Measurements from ENCODE around the gene CSDE1.
A peak's percentile ranks its signal among the peaks of the same experiment; 100 is the strongest.

CSDE1 gene

DNA sequence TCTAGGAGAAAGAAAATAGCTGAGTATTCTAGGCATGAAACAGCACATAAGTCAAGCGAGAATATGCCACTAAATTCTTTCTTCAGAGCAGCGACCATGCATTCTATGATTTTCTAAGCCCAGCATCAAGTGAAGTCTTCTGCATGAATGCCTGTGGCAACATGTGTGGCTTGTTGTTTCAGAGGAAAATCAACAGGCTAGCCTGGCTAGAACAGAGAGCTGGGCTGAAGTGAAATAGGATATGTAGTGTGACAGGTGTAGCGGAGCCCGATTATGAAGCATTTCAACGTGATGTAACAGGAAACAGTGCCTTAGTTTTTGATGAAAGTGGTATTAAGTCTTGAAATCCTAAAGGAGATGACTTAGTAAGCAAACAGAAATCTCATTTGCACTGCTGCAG, 7.0 kb downstream of the CSDE1 start:
- no peak for DNase-seq (ENCODE audit: extremely low read depth in 1 of 2, low read depth in 1 of 2)

GRCh38 chr1:114749835-114750234, 7.9 kb downstream of the CSDE1 start:
- no peak for DNase-seq (ENCODE audit: extremely low read depth in 1 of 2, low read depth in 1 of 2)

DNA sequence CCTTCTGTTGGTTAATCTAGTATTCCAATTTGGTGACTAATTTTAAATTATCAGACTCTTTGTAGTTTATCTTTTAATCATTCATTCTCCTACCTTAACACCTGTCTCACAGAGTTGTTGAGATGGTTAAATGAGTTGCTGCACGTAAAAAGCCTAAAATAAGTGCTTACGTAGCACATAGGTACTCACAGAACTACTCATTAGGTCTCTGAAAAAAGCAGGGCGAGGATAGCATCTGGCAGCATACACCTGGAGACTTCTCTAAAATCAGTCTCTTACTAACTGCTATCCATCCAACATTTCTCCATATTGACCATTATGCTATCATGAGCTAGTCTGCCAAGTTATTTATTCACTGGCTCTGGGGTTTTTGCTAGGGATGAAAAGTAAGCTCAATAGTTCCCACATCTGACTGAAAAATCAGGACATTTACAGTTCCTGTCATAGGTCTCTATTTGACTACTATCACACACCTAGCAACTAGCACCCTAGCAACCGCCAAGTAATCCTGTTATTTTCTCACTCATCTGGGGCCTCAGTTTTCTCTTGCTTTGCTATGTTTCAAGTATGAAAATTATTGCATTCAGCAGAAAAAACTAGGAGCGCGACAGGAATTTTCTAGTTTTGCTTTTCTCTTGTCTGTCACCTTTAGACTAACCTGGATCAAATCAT, 11.2 kb downstream of the CSDE1 start:
- no peak for DNase-seq (ENCODE audit: extremely low read depth in 1 of 2, low read depth in 1 of 2)

- DNase-seq (ENCODE audit: extremely low read depth in 1 of 2, low read depth in 1 of 2): no peak
Measured at GRCh38 chr1:114745291-114745690, 12.5 kb downstream of the CSDE1 start.

DNA sequence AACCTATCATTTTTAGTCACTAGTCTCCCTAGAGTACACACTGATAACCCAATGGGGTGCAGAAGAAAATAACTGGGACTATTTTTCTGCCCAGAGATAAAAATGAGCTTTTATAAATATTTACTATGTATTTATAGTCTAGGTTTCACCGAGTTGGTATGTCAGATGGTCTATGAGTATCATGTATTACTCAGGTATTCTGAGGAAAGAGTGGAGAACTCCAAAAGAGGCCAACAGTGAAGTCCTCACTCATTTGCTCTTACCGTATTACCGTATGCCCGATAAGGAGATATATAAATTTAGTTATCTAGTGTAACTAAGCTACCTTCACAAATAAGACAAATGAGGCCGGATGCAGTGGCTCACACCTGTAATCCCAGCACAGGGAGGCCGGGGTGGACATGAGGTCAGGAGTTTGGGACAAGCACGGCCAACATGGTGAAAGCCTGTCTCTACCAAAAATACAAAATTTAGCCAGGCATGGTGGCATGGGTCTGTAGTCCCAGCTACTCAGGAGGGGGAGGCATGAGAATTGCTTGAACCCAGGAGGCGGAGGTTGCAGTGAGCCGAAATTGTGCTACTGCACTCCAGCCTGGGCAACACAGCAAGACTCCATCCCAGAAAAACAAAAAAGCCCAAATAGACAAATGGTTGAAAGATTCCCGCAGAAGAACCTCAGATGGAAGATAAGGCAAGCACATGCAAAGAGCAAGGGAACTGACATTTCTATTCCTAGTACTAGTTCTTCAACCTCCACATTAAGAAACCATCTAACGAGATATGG, 15.6 kb downstream of the CSDE1 start:
- DNase-seq (ENCODE audit: extremely low read depth in 1 of 2, low read depth in 1 of 2): no peak

DNA sequence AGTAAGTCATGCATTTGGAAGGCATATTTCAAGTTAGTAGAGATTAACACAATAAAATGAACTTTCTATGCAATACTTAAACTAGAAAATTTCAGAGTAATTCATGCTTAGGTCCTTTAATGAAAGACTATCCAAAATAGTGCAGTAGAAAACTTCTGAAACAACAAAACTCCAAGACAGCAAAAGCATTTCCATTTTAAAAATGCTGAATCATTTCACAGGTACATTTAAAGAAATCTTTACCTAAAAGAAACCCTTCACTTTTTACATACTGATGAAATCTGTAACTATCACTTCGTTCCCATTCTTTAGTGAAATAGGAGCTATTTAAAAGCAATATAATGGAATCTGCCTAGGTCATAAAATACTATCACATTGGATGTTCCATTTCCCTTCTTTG, 17.5 kb downstream of the CSDE1 start:
- no peak for DNase-seq (ENCODE audit: extremely low read depth in 1 of 2, low read depth in 1 of 2)

DNA sequence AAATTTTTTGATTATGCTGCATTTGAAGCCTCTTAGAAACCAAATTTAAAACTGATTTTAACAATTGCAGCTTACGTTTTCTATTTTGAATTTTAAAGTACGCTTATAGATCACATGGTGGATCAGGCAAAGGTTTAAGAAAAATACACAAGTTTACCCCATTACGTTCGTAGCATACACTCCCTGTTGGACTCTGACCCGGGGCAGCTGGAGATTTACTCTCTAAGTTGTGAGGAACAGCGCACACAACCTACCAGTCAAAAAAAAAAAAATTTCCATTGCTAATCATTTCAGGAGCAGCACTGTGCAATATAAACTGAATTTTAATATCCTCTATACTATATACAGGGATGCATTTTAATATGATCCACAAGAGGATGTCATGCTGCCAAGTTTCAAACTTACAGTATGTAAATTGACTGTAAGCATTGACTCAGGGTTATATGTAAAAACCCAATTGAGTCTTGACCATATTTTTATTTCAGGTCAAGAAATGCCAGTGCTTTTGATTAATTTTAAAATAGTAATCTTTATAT, 20.4 kb downstream of the CSDE1 start:
- no peak for DNase-seq (ENCODE audit: extremely low read depth in 1 of 2, low read depth in 1 of 2)

GRCh38 chr1:114735479-114735878, 22.3 kb downstream of the CSDE1 start:
- no peak for DNase-seq (ENCODE audit: extremely low read depth in 1 of 2, low read depth in 1 of 2)

- no peak for DNase-seq (ENCODE audit: extremely low read depth in 1 of 2, low read depth in 1 of 2)
Measured at GRCh38 chr1:114729782-114730181, 28.0 kb downstream of the CSDE1 start.

DNA sequence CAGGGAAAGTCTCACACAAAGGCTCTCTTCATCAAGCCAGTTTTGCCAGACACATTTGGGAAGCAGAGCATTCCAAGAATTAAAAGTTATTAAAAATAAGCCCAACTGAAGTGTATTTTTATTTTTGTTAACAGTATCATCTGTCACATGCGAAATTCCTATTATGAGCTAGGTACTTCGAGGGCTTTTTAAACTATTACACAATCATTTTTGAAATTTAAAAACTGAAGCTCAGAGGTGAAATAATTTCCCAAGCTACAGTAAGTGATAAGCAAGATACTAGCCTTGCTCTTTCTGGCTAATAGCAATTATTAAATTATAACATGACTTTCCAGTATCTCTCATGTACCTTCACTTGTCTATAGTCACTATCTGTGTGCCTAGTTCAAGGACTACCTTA, 29.2 kb downstream of the CSDE1 start:
- DNase-seq (ENCODE audit: extremely low read depth in 1 of 2, low read depth in 1 of 2): no peak

GRCh38 chr1:114725230-114725629, 32.6 kb downstream of the CSDE1 start:
- DNase-seq (ENCODE audit: extremely low read depth in 1 of 2, low read depth in 1 of 2): no peak

DNA sequence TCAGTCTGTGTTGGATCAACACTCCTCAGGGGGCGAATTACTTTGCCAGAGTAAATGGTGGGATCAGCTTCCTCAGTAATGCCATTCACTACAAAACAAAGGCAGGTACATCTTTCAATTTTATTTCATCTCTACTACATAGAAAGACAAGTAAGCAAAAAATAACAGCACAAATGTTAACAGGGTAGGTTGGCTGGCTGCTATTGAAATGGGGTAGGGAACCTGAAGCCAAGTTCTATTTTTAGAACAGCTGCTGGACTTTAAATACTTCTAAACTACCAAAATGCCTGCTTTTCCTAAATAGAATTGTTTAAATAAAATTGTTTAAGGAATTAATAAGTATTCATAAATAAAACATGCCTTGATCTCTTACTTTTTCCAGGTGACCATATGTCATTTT, 33.9 kb downstream of the CSDE1 start:
- DNase-seq (ENCODE audit: extremely low read depth in 1 of 2, low read depth in 1 of 2): no peak

DNA sequence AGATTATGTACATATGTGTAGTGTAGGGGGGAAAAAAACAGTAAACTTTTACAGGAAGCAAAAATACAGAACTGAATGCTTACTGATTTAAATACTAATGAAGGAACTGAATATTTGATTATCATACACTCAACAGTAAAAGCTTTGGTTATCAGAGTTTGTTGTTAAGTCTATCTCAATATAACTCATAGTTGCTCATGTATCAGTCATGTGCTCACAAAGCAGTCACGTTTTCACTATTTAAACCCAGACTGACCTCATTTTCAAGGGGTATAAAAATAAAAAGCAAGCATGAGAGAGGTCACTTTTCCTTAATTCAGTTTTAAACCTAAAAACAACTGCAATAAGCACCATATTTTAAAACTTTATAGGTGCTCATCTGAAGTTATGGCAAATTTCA, 34.3 kb downstream of the CSDE1 start:
- DNase-seq (ENCODE audit: extremely low read depth in 1 of 2, low read depth in 1 of 2): no peak

DNA sequence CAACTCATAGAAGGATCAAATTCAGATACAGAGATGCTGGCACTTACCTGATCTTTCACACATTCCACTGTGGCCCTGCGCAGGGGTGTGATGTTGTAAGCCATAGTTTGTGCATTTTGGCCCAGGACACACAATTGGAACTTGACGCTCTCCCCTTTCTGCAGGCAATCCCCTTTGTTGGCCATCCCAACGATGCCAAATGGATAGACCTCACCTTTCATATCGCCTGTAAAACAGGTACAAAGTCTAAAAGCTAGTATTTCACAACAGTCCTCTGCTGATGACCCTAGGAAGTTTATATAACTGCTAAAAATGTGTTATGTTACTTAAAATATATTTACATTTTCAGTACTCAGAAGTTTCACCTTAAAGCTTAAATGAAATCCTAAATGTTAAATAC, 37.3 kb downstream of the CSDE1 start:
- no peak for DNase-seq (ENCODE audit: extremely low read depth in 1 of 2, low read depth in 1 of 2)

DNA sequence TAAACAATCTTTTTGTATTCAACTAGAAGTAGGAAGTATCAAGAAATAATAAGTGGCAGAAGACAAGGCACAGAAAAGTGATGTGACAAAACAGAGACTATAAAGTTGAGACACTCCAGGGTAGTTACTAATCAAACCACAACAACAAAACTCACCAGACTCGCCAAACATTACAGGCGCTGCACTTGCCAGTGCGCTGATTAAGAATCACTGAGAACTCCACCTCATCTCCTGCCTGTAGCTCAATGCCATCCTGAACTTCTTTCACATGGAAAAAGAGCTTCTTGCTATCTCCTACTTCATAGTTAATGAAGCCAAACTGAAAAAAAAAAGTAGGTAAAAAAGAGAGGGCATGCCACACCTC, 38.4 kb downstream of the CSDE1 start:
- DNase-seq (ENCODE audit: extremely low read depth in 1 of 2, low read depth in 1 of 2): no peak

- DNase-seq (ENCODE audit: extremely low read depth in 1 of 2, low read depth in 1 of 2): peak in 1 of 2 donors; percentile 32
Measured at GRCh38 chr1:114718661-114719423, 38.9 kb downstream of the CSDE1 start.

DNA sequence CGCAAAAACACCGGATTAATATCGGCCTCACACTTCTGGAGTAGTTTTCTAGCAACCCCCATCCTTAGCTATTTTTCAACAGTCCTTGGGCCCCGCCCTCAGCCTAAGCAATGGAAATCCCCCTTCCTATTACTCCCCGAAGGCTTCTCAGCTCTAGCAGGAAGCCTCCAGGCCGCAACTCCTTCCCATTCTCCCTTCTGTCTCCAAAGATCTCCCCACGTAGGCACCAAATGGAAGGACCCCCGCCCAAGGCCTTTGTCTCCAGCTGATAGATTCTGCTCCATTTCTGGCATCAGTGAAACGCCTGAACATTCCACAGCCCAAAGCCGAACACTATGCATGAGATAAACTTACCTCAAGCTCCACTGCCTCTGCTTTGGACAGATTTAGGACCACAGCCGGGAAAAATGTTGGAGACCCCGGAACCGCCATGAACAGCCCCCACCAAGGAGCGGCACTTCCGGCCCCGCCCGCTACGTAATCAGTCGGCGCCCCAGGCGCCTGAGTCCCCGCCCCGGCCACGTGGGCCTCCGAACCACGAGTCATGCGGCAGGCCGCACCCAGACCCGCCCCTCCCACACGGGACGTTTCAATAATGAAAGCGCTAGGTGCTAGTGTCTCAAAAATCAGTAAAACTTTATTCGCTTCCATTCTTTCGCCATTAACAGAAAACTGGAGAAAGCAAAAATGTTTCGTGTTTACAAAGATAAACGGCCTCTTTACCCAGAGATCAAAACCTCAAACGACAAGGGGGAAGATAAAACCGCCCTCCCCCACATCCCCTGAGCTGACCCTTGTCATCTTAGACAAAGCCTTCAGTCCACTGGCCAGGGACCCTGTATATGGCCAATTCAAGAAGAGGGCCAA, 41.2 kb downstream of the CSDE1 start, which contains the start of gene NRAS:
NRAS (minus strand) TSS at position 468 of the 867 bp plus-strand sequence. CDS start 611 bp downstream, outside the sequence.
- DNase-seq (ENCODE audit: extremely low read depth in 1 of 2, low read depth in 1 of 2): peak; percentile 90 to 91

DNA sequence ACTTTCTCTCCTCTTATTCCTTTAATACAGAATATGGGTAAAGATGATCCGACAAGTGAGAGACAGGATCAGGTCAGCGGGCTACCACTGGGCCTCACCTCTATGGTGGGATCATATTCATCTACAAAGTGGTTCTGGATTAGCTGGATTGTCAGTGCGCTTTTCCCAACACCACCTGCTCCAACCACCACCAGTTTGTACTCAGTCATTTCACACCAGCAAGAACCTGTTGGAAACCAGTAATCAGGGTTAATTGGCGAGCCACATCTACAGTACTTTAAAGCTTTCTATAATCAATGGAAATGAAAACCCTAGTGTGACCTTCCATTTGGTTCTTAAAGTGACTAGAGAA, 41.9 kb downstream of the CSDE1 start:
- no peak for DNase-seq (ENCODE audit: extremely low read depth in 1 of 2, low read depth in 1 of 2)

DNA sequence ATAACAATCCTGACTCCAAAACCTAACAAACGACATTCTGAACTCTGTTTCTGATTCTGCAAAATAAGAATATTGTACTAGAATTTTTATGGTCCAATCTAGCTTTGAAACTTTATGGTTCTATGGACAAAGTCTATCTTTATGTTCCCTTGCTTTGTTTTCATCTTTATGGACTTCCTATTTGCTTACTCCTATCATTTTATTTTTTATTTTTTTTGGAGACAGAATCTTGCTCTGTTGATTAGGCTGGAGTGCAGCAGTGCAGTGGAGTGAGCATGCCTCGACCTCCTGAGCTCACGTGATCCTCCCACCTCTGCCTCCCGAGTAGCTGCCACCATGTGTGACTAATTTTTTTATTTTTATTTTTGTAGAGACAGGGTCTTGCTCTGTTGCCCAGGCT, 44.8 kb downstream of the CSDE1 start:
- DNase-seq (ENCODE audit: extremely low read depth in 1 of 2, low read depth in 1 of 2): no peak

DNA sequence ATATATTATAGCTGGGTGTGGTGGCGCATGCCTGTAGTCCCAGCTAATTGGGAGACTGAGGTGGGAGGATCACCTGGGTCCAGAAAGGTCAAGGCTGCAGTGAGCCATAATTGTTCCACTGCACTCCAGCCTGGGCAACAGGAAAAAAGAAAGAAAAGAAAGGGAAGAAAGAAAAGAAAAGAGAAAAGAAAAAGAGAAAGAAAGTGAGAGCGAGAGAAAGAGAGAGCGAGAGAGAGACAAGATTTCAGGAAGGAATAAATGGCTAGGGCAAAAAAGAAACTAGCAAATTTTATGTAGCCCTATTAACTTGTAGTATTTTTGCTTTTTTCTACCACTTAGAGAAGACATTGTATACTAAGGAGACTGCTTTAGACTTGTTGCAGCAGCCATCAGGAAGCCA, 47.4 kb downstream of the CSDE1 start:
- DNase-seq (ENCODE audit: extremely low read depth in 1 of 2, low read depth in 1 of 2): no peak

- DNase-seq (ENCODE audit: extremely low read depth in 1 of 2, low read depth in 1 of 2): no peak
Measured at GRCh38 chr1:114707604-114708003, 50.2 kb downstream of the CSDE1 start.
